ENCODE data around the gene DEUP1. TPM values are rescaled to one million over a fixed set of nuclear protein-coding genes. Genes with fewer than 3 reads are reported as not detected.

The DEUP1 gene
- total RNA-seq (2021; ENCODE audit: unreplicated experiment) (not detected), Bru-seq, nascent RNA (percentile 11 among the genes with signal in this experiment), BruChase-seq, experiment 1, labeled RNA remaining after a 6-hour chase (percentile 8 among the genes with signal in this experiment), BruChase-seq, experiment 2, labeled RNA remaining after a 2-hour chase (percentile 9 among the genes with signal in this experiment)
- not detected in 2 replicates for polyA plus RNA-seq (2012)
- long read RNA-seq, result 0 reads

GRCh38 chr11:93330446-93330984 lies at the start of gene DEUP1:
Gene DEUP1, plus strand, starts transcription at chr11:93330742. Its CDS starts 1,518 bp downstream, at chr11:93332260.
- CTCF ChIA-PET, result no interaction called here
- H3K4me1 ChIP-seq (ENCODE audit: control insufficient read depth in 1 of 2, insufficient read depth in 2 of 2, low read length in 2 of 2), result no peaks in the 10 kb centered on the region
- H3K4me3 ChIP-seq (replicated peaks in 1 of 2; ENCODE audit: low read depth in 1 of 2, low read length in 2 of 2), result no peak within 1 kb of the TSS
- intact Hi-C loops (cut with micrococcal nuclease), result no loop called here
- no peaks in the 10 kb centered on the region for H3K36me3 ChIP-seq (ENCODE audit: control insufficient read depth in 1 of 2, insufficient read depth in 2 of 2, low read length in 2 of 2)
- H3K27ac ChIP-seq (ENCODE audit: low read depth, low read length), result no peak within 1 kb of the TSS
- ATAC-seq (no peak), DNase-seq (ENCODE audit: low read depth, low spot score) (no peak)
- H3K79me2 ChIP-seq (ENCODE audit: insufficient read depth, low read length), result no peaks in the 10 kb centered on the region
- H3K9ac ChIP-seq (ENCODE audit: low read length), result no peak within 1 kb of the TSS
- no peaks in the 10 kb centered on the region for H3K9me2 ChIP-seq (ENCODE audit: insufficient read depth)
- no TSS peak for BruUV-seq (replicated peaks)
- TF ChIP-seq ATF3 (IDR thresholded peaks at IDR 0.05) (no peak), ELF1 (IDR thresholded peaks at IDR 0.05; ENCODE audit: borderline replicate concordance, low read depth) (no peak), SIN3A (IDR thresholded peaks at IDR 0.05; ENCODE audit: low read depth) (no peak), EGR1 (IDR thresholded peaks at IDR 0.05; ENCODE audit: low read depth) (no peak), ZBTB33 (IDR thresholded peaks at IDR 0.05; ENCODE audit: extremely low read depth, insufficient replicate concordance, low read length) (no peak), TCF7L2 (IDR thresholded peaks at IDR 0.05; ENCODE audit: borderline replicate concordance, extremely low read depth, insufficient read depth, insufficient read length) (no peak), POLR2AphosphoS5 (IDR thresholded peaks at IDR 0.05; ENCODE audit: low read depth, low read length) (no peak), FOSL1 (IDR thresholded peaks at IDR 0.05; ENCODE audit: low read depth) (no peak), ZNF274 (IDR thresholded peaks at IDR 0.05; ENCODE audit: low read depth, low read length) (no peak), REST (IDR thresholded peaks at IDR 0.05; ENCODE audit: low read depth) (no peak), CBX3 (IDR thresholded peaks at IDR 0.05; ENCODE audit: low read depth) (no peak), SRF (IDR thresholded peaks at IDR 0.05; ENCODE audit: low read depth) (no peak), RAD21 (IDR thresholded peaks at IDR 0.05; ENCODE audit: low read depth) (no peak), CEBPB (IDR thresholded peaks at IDR 0.05; ENCODE audit: low read depth) (no peak), MAX (IDR thresholded peaks at IDR 0.05) (no peak), CTCF (IDR thresholded peaks at IDR 0.05 in 2 of 3, conservative IDR thresholded peaks at IDR 0.05 in 1 of 3; ENCODE audit: borderline replicate concordance in 1 of 3, insufficient read depth in 1 of 3, low read depth in 2 of 3, low read length in 2 of 3) (no peak)
- POLR2A ChIA-PET, result no interaction called here
- no peak within 1 kb of the TSS for H3K4me2 ChIP-seq (ENCODE audit: low read length)
- no peaks in the 10 kb centered on the region for H3K9me3 ChIP-seq (ENCODE audit: control insufficient read depth in 1 of 2, insufficient read depth in 1 of 2, low read depth in 1 of 2, low read length in 2 of 2)
- H2AFZ ChIP-seq (ENCODE audit: low read depth, low read length, poor library complexity, severe bottlenecking), result no peak within 1 kb of the TSS
- H4K20me1 ChIP-seq (ENCODE audit: insufficient read depth), result no peaks in the 10 kb centered on the region
- no peaks in the 10 kb centered on the region for H3K27me3 ChIP-seq (ENCODE audit: insufficient read depth, low read length)
- RAD21 ChIA-PET (ENCODE audit: low non-redundant PET in 1 of 2, low total read pairs in 2 of 2, uncharacterized antibody in 2 of 2, unreplicated experiment in 2 of 2), result no interaction called here
